Thoracic aorta (tissue), 2 donors: Measurements from ENCODE around the gene PADI3. TPM values are rescaled to one million over a fixed set of nuclear protein-coding genes. Genes with fewer than 3 reads are reported as not detected.

Experiments used
- ATAC-seq: fragments of 150-250 bp; one replicate; pipeline ENCODE4 v1.8.0; 2017; ENCODE audit warnings: low read depth; ENCODE audit not compliant: insufficient number of reproducible peaks, low FRiP score
- DNase-seq: peaks from one replicate; pipeline ENCODE4 v3.0.0-alpha.2; 2020; ENCODE audit warnings: low spot score
- H3K27ac ChIP-seq, 2 donors: fragments of 200-600 bp; sonication (generic); 1 replicate in 1 of 2; 2 replicates in 1 of 2; pipeline ENCODE4 v1.5.1; 2016; ENCODE audit warnings: mild to moderate bottlenecking in 2 of 2, moderate library complexity in 2 of 2
- H3K27me3 ChIP-seq: fragments of 200-600 bp; sonication (generic); replicated peaks from 2 replicates; pipeline ENCODE4 v1.6.0; 2016; ENCODE audit warnings: mild to moderate bottlenecking; ENCODE audit not compliant: insufficient read depth
- H3K36me3 ChIP-seq: fragments of 200-600 bp; sonication (generic); one replicate; pipeline ENCODE4 v1.5.1; 2016
- H3K4me1 ChIP-seq, 2 donors: fragments of 200-600 bp; sonication (generic); 1 replicate in 1 of 2; 2 replicates in 1 of 2; pipeline versions ENCODE4 v1.5.1 to v1.6.0; 2016; ENCODE audit warnings: low read depth in 2 of 2, mild to moderate bottlenecking in 1 of 2; ENCODE audit not compliant: control insufficient read depth in 1 of 2
- H3K4me3 ChIP-seq: fragments of 200-600 bp; sonication (generic); 2 replicates; pipeline ENCODE4 v1.5.1; 2016; ENCODE audit warnings: mild to moderate bottlenecking
- H3K9me3 ChIP-seq: fragments of 200-600 bp; sonication (generic); 2 replicates; pipeline ENCODE4 v1.5.1; 2016
- CTCF ChIP-seq: fragments of 200-600 bp; sonication (generic); IDR thresholded peaks from one replicate; pipeline ENCODE4 v1.5.1; 2019; ENCODE audit warnings: antibody characterized with exemption
- total RNA-seq, 2 donors: library from RNA; depleted of rRNA; stranded (reverse); fragments of >200 nt; gene quantifications; one replicate each; pipeline versions ENCODE4 v1.1.0 to v1.2.3, GENCODE V29; 2016

Gene PADI3
- total RNA-seq, 2 donors from 2014 or later: not detected

DNA sequence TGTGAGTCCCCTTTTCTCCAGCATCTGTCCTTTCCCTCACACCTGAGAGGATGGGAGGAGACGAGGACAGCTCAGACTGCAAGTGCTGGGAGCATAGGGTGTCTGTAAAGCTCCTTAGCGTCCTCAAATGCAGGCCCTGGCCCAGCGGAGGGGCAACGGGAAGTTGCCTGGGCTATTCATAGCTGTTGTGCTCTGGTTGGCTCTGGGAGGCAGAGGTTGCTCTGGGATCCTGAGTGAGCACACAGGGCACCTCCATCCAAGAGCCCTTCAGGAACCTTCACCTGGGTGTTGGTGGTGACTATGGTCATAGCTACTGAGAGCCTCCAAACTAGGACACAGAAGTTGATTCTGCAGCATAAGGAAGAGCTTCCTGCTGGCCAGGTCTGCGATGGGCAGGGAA is 41.4 kb upstream of the PADI3 start:
- DNase-seq: no peak

DNA sequence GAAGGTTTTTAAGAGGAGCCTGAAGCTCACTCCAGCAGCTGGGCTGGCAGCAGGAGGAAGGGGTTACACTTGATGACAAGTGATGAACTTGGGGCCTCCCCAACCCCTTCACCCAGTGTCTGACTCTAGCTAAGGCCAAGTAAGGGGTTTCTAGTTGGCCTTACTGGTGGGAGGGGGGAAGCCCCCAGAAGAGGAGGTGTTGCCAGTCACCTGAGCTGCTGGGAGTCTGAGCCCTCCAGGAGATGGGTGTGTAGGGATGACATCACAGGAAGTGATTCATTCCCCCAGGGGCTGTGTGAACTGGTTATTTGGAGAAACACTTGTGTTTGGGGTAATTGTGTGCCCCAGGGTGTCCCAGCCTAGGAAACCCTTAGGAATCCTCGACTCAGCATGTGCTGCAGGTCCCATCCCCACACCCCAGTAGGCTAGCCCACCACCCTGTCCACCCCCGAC is 40.9 kb upstream of the PADI3 start:
- H3K27me3 ChIP-seq: no peaks in the 10 kb centered on the region
- TF ChIP-seq CTCF: no peak
- no peak for ATAC-seq

More for the DNA sequence above, 41.4 kb upstream of the PADI3 start:
- Histone ChIP-seq H3K36me3 (no peaks in the 10 kb centered on the region), H3K27ac (no peak overlapping the region), H3K4me3 (no peak overlapping the region), H3K9me3 (no peaks in the 10 kb centered on the region), H3K27me3 (no peaks in the 10 kb centered on the region), H3K4me1 (no peaks in the 10 kb centered on the region)
- no peak for ATAC-seq
- no peak for TF ChIP-seq CTCF

GRCh38 chr1:17208546-17208945 is 40.4 kb upstream of the PADI3 start:
- H3K9me3 ChIP-seq: no peaks in the 10 kb centered on the region
- H3K4me3 ChIP-seq: no peak overlapping the region
- no peaks in the 10 kb centered on the region for H3K36me3 ChIP-seq
- H3K4me1 ChIP-seq: no peaks in the 10 kb centered on the region
- DNase-seq (no peak), ATAC-seq (no peak)
- no peaks in the 10 kb centered on the region for H3K27me3 ChIP-seq
- no peak for TF ChIP-seq CTCF
- H3K27ac ChIP-seq: no peak overlapping the region

More for the DNA sequence above, 40.9 kb upstream of the PADI3 start:
- Histone ChIP-seq H3K9me3 (no peaks in the 10 kb centered on the region), H3K36me3 (no peaks in the 10 kb centered on the region), H3K27ac (no peak overlapping the region), H3K4me1 (no peaks in the 10 kb centered on the region), H3K4me3 (no peak overlapping the region)
- no peak for DNase-seq

- no peak for DNase-seq
- no peaks in the 10 kb centered on the region for H3K36me3 ChIP-seq
- no peak for ATAC-seq
- no peaks in the 10 kb centered on the region for H3K4me1 ChIP-seq
- no peak overlapping the region for H3K27ac ChIP-seq
- H3K27me3 ChIP-seq: no peaks in the 10 kb centered on the region
- no peaks in the 10 kb centered on the region for H3K9me3 ChIP-seq
- no peak overlapping the region for H3K4me3 ChIP-seq
- no peak for TF ChIP-seq CTCF
Observed at GRCh38 chr1:17209430-17209829, 39.5 kb upstream of the PADI3 start.

- no peaks in the 10 kb centered on the region for H3K27me3 ChIP-seq
Observed at GRCh38 chr1:17210176-17210575, 38.7 kb upstream of the PADI3 start.

More at GRCh38 chr1:17210176-17210575, 38.7 kb upstream of the PADI3 start:
- Histone ChIP-seq H3K4me3 (no peak overlapping the region), H3K36me3 (no peaks in the 10 kb centered on the region), H3K27ac (no peak overlapping the region), H3K9me3 (no peaks in the 10 kb centered on the region), H3K4me1 (no peaks in the 10 kb centered on the region)
- ATAC-seq: no peak
- no peak for DNase-seq
- TF ChIP-seq CTCF: no peak
